ENCODE data around the gene NODAL. TPM values are rescaled to one million over a fixed set of nuclear protein-coding genes. Genes with fewer than 3 reads are reported as not detected.
"Not testable (repeated sequence)": the region's sequence is repeated elsewhere in the genome, so short reads cannot be mapped to it uniquely, and the experiment has no call there.

NODAL gene
- 0.15 and 0.26 TPM in 2 replicates for polyA plus RNA-seq (2013)

- Histone ChIP-seq H2AK5ac (ENCODE audit: low read length) (no peak within 1 kb of the TSS), H3K23ac (ENCODE audit: low read length) (no peak within 1 kb of the TSS), H2BK120ac (ENCODE audit: insufficient read depth, low read length, poor library complexity) (no peak within 1 kb of the TSS), H3K79me2 (ENCODE audit: control insufficient read depth, insufficient read depth, low read length, poor library complexity) (no peaks in the 10 kb centered on the region), H3K79me1 (ENCODE audit: low read length) (no peaks in the 10 kb centered on the region), H3K14ac (ENCODE audit: low read length) (no peak within 1 kb of the TSS), H4K12ac (ENCODE audit: low read depth, low read length) (no peak within 1 kb of the TSS), H3K9me3 (ENCODE audit: insufficient read depth, low read depth, low read length) (peaks cover 8% of the 10 kb centered on the region), H3K18ac (ENCODE audit: low read length) (no peak within 1 kb of the TSS), H3K4ac (ENCODE audit: low read depth, low read length) (no peak within 1 kb of the TSS), H3K9ac (ENCODE audit: low read length) (no peak within 1 kb of the TSS), H2AFZ (ENCODE audit: insufficient read depth, low read length, poor library complexity) (peak within 1 kb of the TSS; percentile 12), H3K27ac (ENCODE audit: low read depth, low read length) (no peak within 1 kb of the TSS), H4K91ac (ENCODE audit: low read depth, low read length) (no peak within 1 kb of the TSS), H4K8ac (ENCODE audit: low read depth, low read length) (no peak within 1 kb of the TSS), H3K4me3 (ENCODE audit: low read depth, low read length) (peak within 1 kb of the TSS; percentile 32), H3K4me1 (ENCODE audit: control insufficient read depth in 1 of 2, insufficient read depth in 2 of 2, low read length in 2 of 2) (peaks cover 15 to 16% of the 10 kb centered on the region in 2 experiments), H3K27me3 (ENCODE audit: insufficient read depth, low read length) (peaks cover 33% of the 10 kb centered on the region), H2BK5ac (ENCODE audit: low read depth, low read length, poor library complexity) (no peak within 1 kb of the TSS), H3K36me3 (ENCODE audit: control insufficient read depth in 1 of 2, insufficient read depth in 2 of 2, low read length in 2 of 2) (no peaks in the 10 kb centered on the region), H3K4me2 (ENCODE audit: low read length) (peak within 1 kb of the TSS; percentile 48), H2BK12ac (ENCODE audit: low read length) (no peak within 1 kb of the TSS)
- DNase-seq = no peak
- WGBS (ENCODE audit: extremely low coverage, insufficient coverage, insufficient read length) = no CpG with 5 or more reads among the region's 60 CpGs
Observed at GRCh38 chr10:70441161-70441894, at the start of gene NODAL. Gene NODAL, minus strand, starts transcription at chr10:70441681. Its CDS starts 14 bp downstream, at chr10:70441667.

DNA sequence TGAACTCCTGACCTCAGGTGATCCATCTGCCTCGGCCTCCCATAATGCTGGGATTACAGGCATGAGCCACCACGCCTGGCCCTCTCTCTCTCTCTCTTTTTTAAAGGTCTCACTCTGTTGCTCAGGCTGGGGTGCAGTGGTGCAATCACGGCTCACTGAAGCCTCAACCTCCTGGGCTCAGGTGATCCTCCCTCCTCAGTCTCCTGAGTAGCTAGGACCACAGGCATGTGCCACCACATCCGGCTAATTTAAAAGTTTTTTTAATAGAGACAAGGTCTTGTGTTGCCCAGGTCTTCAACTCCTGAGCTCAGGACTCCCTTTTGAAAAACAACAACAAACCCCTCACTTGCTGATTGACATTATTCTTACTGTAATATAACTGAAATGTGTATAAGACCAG, 48.7 kb upstream of the NODAL start:
- no peak overlapping the region for H3K23ac ChIP-seq (ENCODE audit: low read length)
- H2BK5ac ChIP-seq (ENCODE audit: low read depth, low read length, poor library complexity) = no peak overlapping the region
- H3K4me3 ChIP-seq (ENCODE audit: low read depth, low read length) = no peak overlapping the region
- no peaks in the 10 kb centered on the region for H3K4me1 ChIP-seq (ENCODE audit: control insufficient read depth in 1 of 2, insufficient read depth in 2 of 2, low read length in 2 of 2)
- no peak overlapping the region for H4K8ac ChIP-seq (ENCODE audit: low read depth, low read length)
- no peaks in the 10 kb centered on the region for H3K79me1 ChIP-seq (ENCODE audit: low read length)
- H3K36me3 ChIP-seq (ENCODE audit: control insufficient read depth in 1 of 2, insufficient read depth in 2 of 2, low read length in 2 of 2) = no peaks in the 10 kb centered on the region
- no peak overlapping the region for H3K27ac ChIP-seq (ENCODE audit: low read depth, low read length)
- no peak overlapping the region for H3K18ac ChIP-seq (ENCODE audit: low read length)
- H4K12ac ChIP-seq (ENCODE audit: low read depth, low read length) = no peak overlapping the region
- no peak overlapping the region for H3K4me2 ChIP-seq (ENCODE audit: low read length)
- H2AFZ ChIP-seq (ENCODE audit: insufficient read depth, low read length, poor library complexity) = no peak overlapping the region
- WGBS (ENCODE audit: extremely low coverage, insufficient coverage, insufficient read length) = no CpG with 5 or more reads among the region's 4 CpGs
- H3K9me3 ChIP-seq (ENCODE audit: insufficient read depth, low read depth, low read length) = no peaks in the 10 kb centered on the region
- H2BK120ac ChIP-seq (ENCODE audit: insufficient read depth, low read length, poor library complexity) = no peak overlapping the region
- H4K91ac ChIP-seq (ENCODE audit: low read depth, low read length) = no peak overlapping the region
- DNase-seq = no peak
- no peak overlapping the region for H2AK5ac ChIP-seq (ENCODE audit: low read length)
- H3K79me2 ChIP-seq (ENCODE audit: control insufficient read depth, insufficient read depth, low read length, poor library complexity) = no peaks in the 10 kb centered on the region
- no peak overlapping the region for H3K14ac ChIP-seq (ENCODE audit: low read length)
- no peak overlapping the region for H3K9ac ChIP-seq (ENCODE audit: low read length)
- no peak overlapping the region for H2BK12ac ChIP-seq (ENCODE audit: low read length)
- H3K27me3 ChIP-seq (ENCODE audit: insufficient read depth, low read length) = no peaks in the 10 kb centered on the region
- no peak overlapping the region for H3K4ac ChIP-seq (ENCODE audit: low read depth, low read length)

DNA sequence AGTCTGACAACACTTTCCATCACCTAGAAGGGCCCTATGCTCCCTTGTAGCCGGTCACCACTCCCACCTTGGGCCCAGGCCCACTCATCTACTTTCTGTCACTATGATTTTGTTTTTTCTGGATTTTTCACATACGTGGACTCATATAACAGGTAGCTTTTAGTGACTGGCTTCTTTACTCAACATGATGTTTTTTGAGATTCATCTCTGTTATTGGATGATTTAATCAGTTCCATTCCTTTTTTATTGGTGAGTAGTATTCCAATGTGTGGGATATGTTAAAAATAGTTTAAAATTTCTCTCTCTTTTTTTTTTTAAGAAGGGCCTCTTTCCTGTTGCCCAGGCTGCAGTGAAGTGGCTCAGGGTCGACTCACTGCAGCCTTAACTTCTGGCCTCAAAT, 46.3 kb upstream of the NODAL start:
- no peak overlapping the region for H2BK120ac ChIP-seq (ENCODE audit: insufficient read depth, low read length, poor library complexity)
- no peak for DNase-seq
- WGBS (ENCODE audit: extremely low coverage, insufficient coverage, insufficient read length) = no CpG with 5 or more reads among the region's 3 CpGs
- H3K4me2 ChIP-seq (ENCODE audit: low read length) = no peak overlapping the region
- no peak overlapping the region for H3K23ac ChIP-seq (ENCODE audit: low read length)
- no peak overlapping the region for H4K91ac ChIP-seq (ENCODE audit: low read depth, low read length)
- no peak overlapping the region for H2BK12ac ChIP-seq (ENCODE audit: low read length)
- no peaks in the 10 kb centered on the region for H3K36me3 ChIP-seq (ENCODE audit: control insufficient read depth in 1 of 2, insufficient read depth in 2 of 2, low read length in 2 of 2)
- H4K12ac ChIP-seq (ENCODE audit: low read depth, low read length) = no peak overlapping the region
- no peak overlapping the region for H2BK5ac ChIP-seq (ENCODE audit: low read depth, low read length, poor library complexity)
- H2AFZ ChIP-seq (ENCODE audit: insufficient read depth, low read length, poor library complexity) = no peak overlapping the region
- H3K14ac ChIP-seq (ENCODE audit: low read length) = no peak overlapping the region
- no peaks in the 10 kb centered on the region for H3K79me2 ChIP-seq (ENCODE audit: control insufficient read depth, insufficient read depth, low read length, poor library complexity)
- no peak overlapping the region for H4K8ac ChIP-seq (ENCODE audit: low read depth, low read length)
- no peaks in the 10 kb centered on the region for H3K9me3 ChIP-seq (ENCODE audit: insufficient read depth, low read depth, low read length)
- H3K27me3 ChIP-seq (ENCODE audit: insufficient read depth, low read length) = no peaks in the 10 kb centered on the region
- no peaks in the 10 kb centered on the region for H3K79me1 ChIP-seq (ENCODE audit: low read length)
- no peak overlapping the region for H3K27ac ChIP-seq (ENCODE audit: low read depth, low read length)
- H2AK5ac ChIP-seq (ENCODE audit: low read length) = no peak overlapping the region
- no peak overlapping the region for H3K18ac ChIP-seq (ENCODE audit: low read length)
- H3K9ac ChIP-seq (ENCODE audit: low read length) = no peak overlapping the region
- H3K4ac ChIP-seq (ENCODE audit: low read depth, low read length) = no peak overlapping the region
- no peaks in the 10 kb centered on the region for H3K4me1 ChIP-seq (ENCODE audit: control insufficient read depth in 1 of 2, insufficient read depth in 2 of 2, low read length in 2 of 2)
- H3K4me3 ChIP-seq (ENCODE audit: low read depth, low read length) = no peak overlapping the region

DNA sequence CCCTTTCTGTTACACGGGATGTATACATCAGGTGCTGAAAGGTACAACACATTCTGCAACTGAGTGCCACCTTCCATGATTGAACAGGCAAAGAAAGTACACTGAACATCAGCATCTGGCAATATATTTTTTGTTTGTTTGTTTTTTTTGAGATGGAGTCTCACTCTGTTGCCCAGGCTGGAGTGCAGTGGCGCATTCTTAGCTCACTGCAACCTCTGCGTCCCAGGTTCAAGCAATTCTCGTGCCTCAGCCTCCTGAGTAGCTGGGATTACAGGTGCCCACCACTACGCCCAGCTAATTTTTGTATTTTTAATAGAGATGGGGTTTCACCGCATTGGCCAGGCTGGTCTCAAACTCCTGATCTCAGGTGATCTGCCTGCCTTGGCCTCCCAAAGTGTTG, 42.4 kb upstream of the NODAL start:
- not testable (repeated sequence) for H3K14ac ChIP-seq (ENCODE audit: low read length); H2BK5ac ChIP-seq (ENCODE audit: low read depth, low read length, poor library complexity); H3K79me1 ChIP-seq (ENCODE audit: low read length); H3K9ac ChIP-seq (ENCODE audit: low read length); H3K4me3 ChIP-seq (ENCODE audit: low read depth, low read length); H3K9me3 ChIP-seq (ENCODE audit: insufficient read depth, low read depth, low read length); H2BK120ac ChIP-seq (ENCODE audit: insufficient read depth, low read length, poor library complexity); H4K91ac ChIP-seq (ENCODE audit: low read depth, low read length); H3K36me3 ChIP-seq (ENCODE audit: control insufficient read depth in 1 of 2, insufficient read depth in 2 of 2, low read length in 2 of 2); H2AK5ac ChIP-seq (ENCODE audit: low read length); H3K27me3 ChIP-seq (ENCODE audit: insufficient read depth, low read length); H2AFZ ChIP-seq (ENCODE audit: insufficient read depth, low read length, poor library complexity); H4K12ac ChIP-seq (ENCODE audit: low read depth, low read length); H3K18ac ChIP-seq (ENCODE audit: low read length); DNase-seq; H3K27ac ChIP-seq (ENCODE audit: low read depth, low read length); H3K4ac ChIP-seq (ENCODE audit: low read depth, low read length); H3K79me2 ChIP-seq (ENCODE audit: control insufficient read depth, insufficient read depth, low read length, poor library complexity); H3K4me2 ChIP-seq (ENCODE audit: low read length); H3K23ac ChIP-seq (ENCODE audit: low read length); H4K8ac ChIP-seq (ENCODE audit: low read depth, low read length); H3K4me1 ChIP-seq (ENCODE audit: control insufficient read depth in 1 of 2, insufficient read depth in 2 of 2, low read length in 2 of 2); H2BK12ac ChIP-seq (ENCODE audit: low read length)
- no CpG with 5 or more reads among the region's 6 CpGs for WGBS (ENCODE audit: extremely low coverage, insufficient coverage, insufficient read length)
